HG02759 (cell line): ENCODE results near the gene MIXL1.
A peak's percentile ranks its signal among the peaks of the same experiment; 100 is the strongest.
"Not testable (repeated sequence)": the region's sequence is repeated elsewhere in the genome, so short reads cannot be mapped to it uniquely, and the experiment has no call there.

Experiments
- ATAC-seq: cut with Tn5 transposase; IDR thresholded peaks from one replicate; pipeline ENCODE4 v1.9.1; 2021; ENCODE audit warnings: mild to moderate bottlenecking, moderate library complexity; ENCODE audit not compliant: unreplicated experiment

Gene MIXL1

DNA sequence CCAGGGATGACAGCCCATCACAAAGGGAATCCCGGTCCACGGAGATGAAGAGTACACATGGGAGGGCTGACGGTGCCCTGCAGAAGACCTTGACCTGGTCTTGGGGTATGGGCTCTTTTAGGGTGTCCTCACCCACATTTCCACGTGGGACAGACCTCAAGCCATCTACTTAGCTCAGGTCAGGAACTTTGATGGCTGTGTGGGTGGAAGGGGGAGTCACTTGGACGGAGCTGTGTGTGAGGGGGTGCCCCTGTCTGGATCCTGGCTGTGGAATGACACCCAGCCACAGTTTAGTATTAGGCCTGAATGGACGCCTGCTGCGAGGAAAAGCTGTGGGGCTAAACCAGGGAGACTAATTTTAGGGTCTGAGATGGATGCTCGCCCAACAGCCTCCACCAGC is 10.9 kb upstream of the MIXL1 start:
- no peak for ATAC-seq

DNA sequence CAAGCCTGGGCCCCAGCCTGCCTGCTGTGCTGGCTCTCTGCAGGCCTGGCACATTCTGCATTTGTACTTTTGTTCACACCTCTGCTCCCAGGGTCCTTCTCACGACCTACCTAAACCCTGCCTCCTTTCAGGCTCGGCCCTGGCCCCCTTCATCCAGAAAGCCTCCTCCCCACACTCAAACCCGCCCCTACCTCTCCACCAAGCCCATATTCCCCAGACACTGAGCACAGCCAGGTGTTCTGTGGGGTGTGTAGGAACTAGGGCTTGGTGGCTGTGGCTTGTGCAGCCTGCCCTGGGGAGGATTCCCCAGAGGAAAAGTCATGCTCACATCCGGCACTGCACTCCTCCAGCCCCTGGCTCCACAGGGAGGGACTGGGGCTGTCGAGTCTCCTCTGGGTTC is 8.2 kb upstream of the MIXL1 start:
- peak; percentile 40 for ATAC-seq

DNA sequence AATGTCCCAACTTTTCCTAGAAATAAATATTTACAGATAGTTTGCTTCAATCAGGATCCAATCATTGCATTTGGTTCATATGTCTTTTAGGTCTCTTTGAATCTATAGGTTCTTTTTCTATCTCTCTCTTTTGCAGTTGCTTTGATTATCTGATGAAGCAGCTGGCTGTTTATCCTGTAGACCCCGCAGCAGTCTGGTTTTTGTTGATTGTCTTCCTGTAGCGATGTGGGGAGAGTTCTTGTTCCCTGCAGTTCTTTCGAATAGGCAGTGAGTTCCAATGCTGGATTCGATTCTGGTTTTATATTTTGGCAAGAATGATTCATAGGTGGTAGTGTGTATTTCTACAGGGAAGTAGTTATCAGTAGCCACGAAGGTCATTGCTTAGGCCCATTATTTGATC is 7.4 kb upstream of the MIXL1 start:
- no peak for ATAC-seq

DNA sequence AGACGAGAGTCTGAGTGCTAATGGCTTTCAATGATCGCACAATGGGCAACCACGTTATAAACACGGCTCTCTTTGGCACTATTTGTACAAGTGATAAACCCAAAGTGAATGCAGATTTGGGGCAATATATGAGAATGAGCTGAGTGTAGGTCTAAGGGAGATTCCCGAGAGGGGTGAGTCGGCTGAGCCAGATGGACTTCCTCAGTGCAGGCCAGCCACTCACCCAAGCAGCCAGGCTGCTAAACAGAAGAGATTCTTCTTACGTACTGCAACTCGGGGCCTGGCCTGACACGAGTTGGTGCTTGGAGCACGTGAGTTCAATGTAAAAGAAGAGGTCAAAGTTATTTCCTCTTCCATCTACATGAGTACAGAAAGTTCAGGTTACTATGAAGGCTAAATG is 6.2 kb upstream of the MIXL1 start:
- ATAC-seq: no peak

DNA sequence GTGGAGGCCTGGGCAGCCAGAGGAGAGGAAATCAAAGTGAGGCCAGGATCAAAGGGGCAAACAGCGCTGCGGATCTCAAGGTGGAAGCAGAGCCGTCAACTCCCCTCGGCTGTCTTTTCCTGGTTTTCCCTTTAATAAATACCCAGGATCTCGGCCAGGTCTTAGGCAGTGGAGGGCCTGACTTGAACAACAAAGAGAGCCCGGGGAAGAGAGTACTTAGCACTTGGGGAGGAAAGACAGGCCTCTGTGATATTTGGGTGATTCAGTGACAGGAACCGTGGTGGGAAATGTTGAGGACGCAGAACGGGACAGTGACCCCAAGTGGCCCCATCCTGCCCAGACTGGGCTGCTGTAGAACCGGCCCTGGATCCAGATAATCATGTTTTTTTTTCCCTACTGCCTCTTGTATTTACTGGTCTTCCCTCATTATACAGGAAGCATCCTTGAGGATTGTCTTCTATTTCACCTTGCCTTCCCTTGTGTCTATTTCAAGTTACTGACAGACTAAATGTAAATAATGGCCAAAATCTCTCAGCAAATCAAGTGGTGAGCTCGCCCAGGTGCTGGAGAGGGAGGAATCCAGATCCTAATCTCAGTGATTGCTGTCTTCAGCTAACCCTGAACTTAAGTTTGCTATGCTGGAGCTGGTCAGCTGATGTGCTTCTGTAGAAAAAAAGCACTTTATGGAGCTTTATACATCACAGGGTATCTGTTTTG is 2.8 kb upstream of the MIXL1 start:
- no peak for ATAC-seq

DNA sequence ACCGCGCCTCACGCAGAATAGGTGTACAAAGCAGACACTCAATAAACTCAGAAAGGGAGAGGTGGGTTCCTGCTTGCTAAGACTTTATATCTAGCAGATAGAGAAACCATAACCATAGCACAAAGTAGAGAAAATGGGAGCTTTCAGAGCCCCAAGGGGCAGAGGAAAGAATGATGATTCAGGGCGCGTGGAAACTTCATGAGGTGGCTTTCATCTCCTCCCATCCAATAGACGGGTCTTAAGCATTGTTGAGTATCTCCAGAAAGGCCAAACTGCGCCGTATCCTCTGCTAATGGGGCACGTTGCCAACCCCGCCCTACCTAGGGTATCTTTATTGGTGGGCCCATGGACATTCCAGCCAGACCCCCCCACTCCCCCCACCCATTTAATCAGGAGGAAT is 778 bp upstream of the MIXL1 start:
- ATAC-seq: no peak

DNA sequence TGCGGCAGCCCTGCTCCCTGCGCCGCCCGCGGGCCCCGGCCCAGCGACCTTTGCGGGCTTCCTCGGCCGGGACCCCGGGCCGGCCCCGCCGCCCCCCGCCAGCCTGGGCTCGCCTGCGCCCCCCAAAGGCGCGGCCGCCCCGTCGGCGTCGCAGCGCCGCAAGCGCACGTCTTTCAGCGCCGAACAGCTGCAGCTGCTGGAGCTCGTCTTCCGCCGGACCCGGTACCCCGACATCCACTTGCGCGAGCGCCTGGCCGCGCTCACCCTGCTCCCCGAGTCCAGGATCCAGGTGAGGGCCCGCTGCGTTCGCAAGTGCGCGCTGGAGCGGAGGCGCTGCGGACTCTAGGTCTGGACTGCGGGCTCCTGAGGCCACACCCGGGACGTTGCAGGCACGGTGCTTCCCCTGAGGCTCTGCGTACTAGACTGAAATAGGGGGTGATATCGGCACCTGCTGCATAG is 351 bp downstream of the MIXL1 start:
- ATAC-seq: peak; percentile 79

DNA sequence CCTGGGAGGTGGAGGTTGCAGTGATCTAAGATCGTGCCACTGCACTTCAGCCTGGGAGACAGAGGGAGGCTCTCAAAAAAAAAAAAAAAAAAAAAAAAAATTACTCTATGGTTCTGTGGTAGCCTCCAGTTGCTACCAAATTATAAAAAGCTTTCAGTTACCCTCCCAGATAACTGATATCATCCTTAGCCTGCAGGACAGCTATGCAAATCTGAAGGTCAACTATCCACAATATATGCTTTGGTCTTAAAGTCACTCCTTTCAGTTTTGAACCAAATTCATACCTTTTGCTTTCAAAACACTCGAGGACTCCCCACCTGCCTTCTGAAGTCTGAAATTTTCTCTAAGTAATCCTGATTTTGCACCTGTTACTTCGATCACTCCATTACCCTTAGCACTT is 3.1 kb downstream of the MIXL1 start:
- no peak for ATAC-seq

DNA sequence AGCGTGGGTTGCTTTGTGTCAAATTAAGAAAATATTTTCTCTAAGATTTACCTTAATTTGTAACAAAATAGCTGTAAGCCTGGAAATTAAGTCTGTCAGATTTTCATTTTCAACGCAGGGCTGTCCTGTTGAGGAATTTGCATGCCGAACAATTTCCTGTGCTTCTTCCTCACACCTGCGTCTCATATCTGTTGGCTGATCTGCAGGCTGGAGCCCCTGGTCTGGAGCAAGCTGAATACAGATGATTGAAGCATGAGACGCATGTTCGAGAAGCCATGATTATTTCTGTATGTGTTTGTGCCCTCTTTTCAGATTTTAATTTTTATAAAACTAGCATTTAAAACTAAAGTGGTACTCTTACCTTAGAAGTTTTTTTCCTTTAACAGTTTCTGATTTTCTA is 9.8 kb downstream of the MIXL1 start:
- ATAC-seq: peak; percentile 59

DNA sequence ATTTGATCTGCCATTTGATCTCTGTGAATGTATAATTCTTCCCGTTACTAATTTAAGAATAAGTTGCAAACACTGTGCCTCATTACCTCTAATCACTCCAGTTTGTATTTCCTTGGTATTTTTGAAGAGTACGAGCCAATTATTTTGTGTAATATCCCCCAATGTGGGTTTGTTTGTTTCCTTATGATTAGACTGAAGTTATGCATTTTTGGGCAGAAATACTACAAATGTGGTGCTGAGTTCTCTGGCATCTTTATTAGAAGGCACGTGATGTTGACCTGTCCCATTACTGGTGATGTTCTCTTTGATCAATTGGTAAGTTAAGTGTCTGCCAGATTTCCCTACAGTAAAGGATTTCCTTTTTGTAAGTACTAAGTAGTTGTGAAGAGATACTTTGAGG is 10.3 kb downstream of the MIXL1 start:
- ATAC-seq: no peak

DNA sequence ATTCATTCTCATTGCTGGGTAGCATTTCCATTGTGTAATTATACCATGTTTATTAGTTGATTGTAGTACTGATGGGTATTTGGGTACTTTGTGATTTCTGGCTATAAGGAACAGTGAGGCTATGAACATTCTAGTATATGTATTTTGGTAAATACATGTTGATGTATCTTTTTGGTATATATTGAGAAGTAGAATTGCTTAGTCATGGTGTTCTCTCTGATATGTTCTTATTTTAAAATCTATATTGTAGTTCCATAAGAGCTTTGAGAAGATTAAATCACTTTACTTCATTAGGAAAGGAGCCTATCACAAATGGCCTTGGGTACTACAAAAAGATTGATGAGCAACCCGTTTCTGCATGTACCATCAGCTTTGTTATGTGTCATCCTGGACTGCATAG is 13.4 kb downstream of the MIXL1 start:
- no peak for ATAC-seq

DNA sequence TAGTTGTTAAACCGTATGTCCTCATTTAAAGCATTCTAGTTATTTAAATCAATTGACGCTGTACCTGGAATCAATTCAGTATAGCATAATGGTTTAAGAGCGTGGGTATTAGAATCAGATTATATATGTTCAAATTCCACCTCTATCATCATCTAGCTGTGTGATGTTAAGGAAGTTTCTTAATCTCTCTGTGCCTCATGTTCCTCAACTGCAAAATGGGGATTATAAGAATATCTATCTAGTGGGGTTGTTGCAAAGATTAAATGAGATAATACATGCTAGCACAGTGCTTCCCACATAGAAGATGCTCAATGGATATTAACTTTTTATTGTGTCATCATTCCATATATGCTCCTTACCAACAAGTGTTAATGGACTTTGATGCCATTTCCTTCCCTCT is 16.0 kb downstream of the MIXL1 start:
- ATAC-seq: no peak

DNA sequence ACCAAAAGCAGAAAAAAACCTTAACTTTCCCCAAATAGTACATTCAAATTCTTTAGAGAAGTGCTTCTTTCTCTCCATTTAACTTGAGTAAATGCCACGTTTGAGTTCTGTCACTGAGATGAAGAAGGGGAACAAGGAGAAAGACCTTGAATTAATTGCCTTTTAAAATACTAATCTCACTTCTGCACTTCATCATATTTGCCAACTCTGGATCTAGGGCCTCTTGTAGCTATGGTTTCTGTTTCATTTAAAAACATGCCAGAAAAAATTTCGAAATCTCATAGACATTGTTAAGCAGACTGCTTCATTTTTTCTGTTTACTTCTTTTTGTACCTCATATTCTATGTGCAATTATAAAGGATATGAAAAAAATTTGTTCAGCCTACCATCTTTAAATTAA is 24.6 kb downstream of the MIXL1 start:
- no peak for ATAC-seq

DNA sequence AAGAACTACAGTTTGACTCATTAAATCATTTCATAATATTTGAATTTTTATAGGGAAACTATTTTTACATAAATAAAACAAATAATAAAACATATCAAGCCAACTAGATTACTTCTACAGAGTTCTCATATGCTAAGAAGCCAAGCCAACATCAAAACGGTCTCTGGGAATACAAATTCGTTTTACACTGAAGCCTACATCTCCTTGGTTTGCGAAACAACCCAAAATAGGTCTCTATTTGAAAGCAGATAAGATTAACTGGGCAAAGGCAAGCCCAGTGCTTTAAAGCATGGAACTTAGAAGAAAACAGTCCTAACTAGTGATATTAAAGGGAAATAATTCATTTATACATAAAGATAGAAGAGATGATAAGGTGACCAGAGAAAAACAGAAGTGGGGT is 25.3 kb downstream of the MIXL1 start:
- no peak for ATAC-seq

DNA sequence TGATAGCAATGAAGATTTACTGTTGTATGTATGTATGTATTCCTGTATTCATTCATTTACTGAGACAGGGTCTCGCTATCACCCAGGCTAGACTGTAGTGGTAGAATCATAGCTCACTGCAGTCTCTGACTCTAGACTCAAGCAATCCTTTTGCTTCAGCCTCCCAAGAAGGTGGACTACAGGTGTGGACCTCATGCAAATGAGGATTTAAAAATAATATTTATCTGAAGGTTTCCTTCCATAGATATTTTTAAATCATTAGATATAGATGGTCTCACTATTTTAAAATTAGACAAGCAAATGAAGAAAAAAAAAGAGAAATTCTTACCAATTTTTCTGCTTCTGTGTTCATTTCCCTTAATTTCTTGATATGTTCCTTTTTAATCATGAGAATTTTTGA is 27.0 kb downstream of the MIXL1 start:
- no peak for ATAC-seq

DNA sequence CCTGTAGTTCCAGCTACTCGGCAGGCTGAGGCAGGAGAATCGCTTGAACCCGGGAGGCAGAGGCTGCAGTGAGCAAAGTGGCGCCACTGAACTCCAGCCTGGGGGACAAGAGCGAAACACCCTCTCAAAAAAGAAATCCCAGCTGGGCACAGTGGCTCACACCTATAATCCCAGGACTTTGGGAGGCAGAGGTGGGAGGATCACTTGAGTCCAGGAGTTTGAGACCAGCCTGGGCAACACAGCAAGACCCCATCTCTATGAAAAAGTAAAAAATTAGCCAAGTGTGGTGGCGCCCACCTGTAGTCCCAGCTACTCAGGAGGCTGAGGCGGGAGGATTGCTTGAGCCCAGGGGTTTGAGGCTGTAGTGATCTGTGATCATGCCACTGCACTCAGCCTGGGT is 29.4 kb downstream of the MIXL1 start:
- not testable (repeated sequence) for ATAC-seq

DNA sequence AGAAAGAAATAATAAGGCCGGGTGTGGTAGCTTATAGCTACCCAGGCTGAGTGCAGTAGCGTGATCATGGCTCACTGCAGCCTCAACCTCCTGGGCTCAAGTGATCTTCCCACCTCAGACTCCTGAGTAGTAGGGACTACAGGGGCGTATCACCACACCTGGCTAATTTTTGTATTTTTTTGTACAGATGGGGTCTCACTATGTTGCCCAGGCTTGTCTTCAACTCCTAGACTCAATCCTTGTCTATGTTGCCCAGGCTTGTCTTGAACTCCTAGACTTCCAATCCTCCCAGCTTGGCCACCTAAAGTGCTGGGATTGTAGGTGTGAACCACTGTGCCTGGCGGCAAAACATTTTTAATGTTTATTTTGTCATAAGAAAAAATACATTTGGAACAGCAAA is 30.5 kb downstream of the MIXL1 start:
- ATAC-seq: no peak

DNA sequence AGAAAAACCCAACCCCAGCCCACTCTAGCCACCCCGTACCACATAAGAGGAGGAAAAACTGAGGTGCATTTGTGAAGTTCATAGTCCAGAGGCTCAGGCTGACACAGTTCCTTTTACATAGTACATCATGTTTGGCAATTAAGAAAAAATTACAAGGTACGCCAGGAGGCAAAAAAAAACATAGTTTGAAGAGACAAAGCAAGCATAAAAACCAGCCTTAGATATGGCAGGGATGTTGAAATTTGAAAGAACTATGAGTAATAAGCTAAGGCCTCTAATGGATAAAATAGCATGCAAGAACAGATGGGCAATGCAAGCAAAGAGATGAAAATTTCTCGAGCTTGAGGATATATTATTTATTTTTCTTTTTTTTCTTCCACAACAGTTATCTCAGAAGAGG is 31.9 kb downstream of the MIXL1 start:
- ATAC-seq: no peak

DNA sequence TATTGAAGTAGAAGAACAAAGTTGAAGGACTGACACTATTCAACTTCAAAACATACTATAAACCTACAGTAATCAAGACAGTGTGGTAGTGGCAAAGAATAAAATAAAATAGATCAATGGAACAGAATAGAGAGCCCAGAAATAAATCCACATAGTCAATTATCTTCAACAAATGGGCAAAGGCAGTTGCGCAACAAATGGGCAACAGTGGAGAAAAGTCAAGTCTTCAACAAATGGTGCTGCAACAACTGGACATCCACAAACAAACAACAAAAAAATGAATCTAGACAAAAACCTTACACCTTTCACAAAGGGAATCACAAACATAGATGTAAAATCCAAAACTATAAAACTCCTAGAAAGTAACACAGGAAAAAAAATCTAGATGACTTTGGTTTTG is 38.4 kb downstream of the MIXL1 start:
- no peak for ATAC-seq

DNA sequence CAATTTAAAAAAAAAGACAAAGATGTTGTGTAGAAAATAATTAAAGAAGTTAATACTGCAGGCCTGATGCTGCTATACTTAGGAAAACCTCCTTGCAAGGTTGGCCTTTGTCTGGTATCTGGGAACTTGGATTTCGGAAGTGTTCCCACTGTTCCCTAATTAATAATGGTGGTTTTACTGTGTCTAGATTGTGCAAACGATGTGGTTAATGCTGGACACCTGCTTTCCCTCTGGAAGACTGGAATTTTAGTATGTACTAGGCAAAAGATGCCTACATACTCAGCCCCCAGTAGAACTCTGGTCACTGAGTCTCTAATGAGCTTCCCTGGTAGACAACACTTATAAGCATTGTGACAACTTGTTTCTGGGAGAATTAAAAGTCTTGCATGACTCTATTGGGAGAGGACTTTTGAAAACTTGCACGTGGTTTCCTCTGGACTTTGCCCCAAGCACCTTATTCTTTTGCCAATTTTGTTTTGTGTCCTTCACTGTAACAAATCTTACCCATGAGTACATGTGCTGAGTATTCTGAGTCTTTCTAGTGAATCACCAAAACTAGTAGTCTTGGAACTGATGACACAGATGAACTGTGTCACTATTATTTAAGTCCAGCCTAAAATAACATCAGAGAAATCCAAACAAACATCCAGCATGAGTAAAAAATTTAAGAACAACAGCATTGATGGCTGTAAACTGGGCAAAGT is 45.1 kb downstream of the MIXL1 start:
- ATAC-seq: no peak

DNA sequence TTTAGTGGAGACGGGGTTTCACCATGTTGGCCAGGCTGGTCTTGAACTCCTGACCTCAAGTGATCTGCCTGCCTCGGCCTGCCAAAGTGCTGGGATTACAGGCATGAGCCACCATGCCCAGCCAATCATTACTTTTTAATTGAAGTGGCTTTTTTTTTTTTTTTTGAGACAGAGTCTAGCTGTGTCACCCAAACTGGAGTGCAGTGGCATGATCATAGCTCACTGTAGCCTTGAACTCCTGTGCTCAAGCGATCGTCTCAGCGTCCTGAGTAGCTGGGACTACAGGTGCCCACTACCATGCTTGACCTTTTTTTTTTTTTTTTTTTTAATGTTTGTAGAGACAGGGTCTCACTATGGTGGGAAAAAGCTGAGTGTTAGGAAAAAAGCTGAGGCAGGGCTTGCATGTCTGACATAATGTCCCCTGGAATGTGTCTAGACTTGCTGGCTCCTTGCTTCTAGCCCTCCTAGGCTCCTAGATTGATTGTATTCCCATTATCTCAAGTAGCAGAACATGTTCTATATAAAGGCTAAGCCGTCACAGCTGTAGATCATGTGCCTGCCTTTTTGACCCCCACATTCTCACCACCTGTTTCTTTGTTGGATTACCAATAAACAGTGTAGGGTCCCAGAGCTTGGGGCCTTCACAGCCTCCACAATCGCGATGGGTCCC is 48.9 kb downstream of the MIXL1 start:
- ATAC-seq: not testable (repeated sequence)

DNA sequence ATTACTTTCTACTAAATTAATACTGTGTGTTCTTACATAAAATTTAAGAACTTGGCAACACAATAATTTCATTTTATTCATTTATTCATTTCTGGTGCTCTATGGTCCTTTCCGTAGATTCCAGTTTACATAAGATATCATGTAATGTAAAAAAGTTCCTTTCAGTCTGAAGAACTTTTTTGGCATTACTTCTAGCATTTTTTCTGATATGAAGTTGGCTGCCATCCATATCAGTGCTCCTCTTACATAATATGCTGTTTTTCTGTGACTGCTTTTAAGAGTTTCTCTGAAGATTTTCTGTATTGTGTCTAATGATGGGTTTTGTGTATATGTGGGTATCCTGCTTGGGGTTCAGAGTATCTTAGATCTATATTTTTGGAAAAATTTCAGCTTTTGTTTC is 50.7 kb downstream of the MIXL1 start:
- ATAC-seq: no peak
